Subcutaneous abdominal adipose tissue (tissue), 5 donors: ENCODE results near the gene ECE2.

Source experiments
- H3K27ac ChIP-seq: one replicate; pipeline ENCODE4 v1.7.0; 2013; ENCODE audit warnings: low read depth, mild to moderate bottlenecking, inconsistent platforms, low read length, moderate library complexity
- H3K27me3 ChIP-seq, 5 donors: one replicate each; pipeline ENCODE4 v1.7.0; 2013; ENCODE audit warnings: low read length in 5 of 5, inconsistent platforms in 1 of 5; ENCODE audit not compliant: control insufficient read depth in 5 of 5, insufficient read depth in 4 of 5
- H3K36me3 ChIP-seq, 5 donors: one replicate each; pipeline ENCODE4 v1.7.0; 2013; ENCODE audit warnings: low read length in 5 of 5; ENCODE audit not compliant: control insufficient read depth in 5 of 5, insufficient read depth in 5 of 5
- H3K4me1 ChIP-seq, 5 donors: one replicate each; pipeline ENCODE4 v1.7.0; 2013; ENCODE audit warnings: low read length in 5 of 5, mild to moderate bottlenecking in 3 of 5, moderate library complexity in 1 of 5; ENCODE audit not compliant: control insufficient read depth in 5 of 5, insufficient read depth in 5 of 5
- H3K4me3 ChIP-seq, 5 donors: one replicate each; pipeline ENCODE4 v1.7.0; 2013; ENCODE audit warnings: low read length in 5 of 5, low read depth in 1 of 5
- H3K9ac ChIP-seq, 5 donors: one replicate each; pipeline ENCODE4 v1.7.0; 2013; ENCODE audit warnings: low read length in 5 of 5, mild to moderate bottlenecking in 4 of 5, moderate library complexity in 3 of 5
- H3K9me3 ChIP-seq, 5 donors: one replicate each; pipeline ENCODE4 v1.7.0; 2013; ENCODE audit warnings: low read length in 5 of 5; ENCODE audit not compliant: control insufficient read depth in 5 of 5
- donor health status: healthy.
- donor health status: healthy.
- donor health status: healthy.
- donor health status: healthy.
- donor health status: healthy.

ECE2 gene

GRCh38 chr3:184341925-184342324, 66.1 kb downstream of the ECE2 start:
- H3K9me3 ChIP-seq, result no peaks in the 10 kb centered on the region
- peaks cover 0 to 43% (median 35%) of the 10 kb centered on the region in 5 donors for H3K36me3 ChIP-seq
- H3K4me1 ChIP-seq, result peaks cover 3 to 31% (median 28%) of the 10 kb centered on the region in 5 donors
- H3K9ac ChIP-seq, result no peak overlapping the region
- no peak overlapping the region for H3K27ac ChIP-seq
- H3K27me3 ChIP-seq, result no peaks in the 10 kb centered on the region
- no peak overlapping the region for H3K4me3 ChIP-seq
